Colon (tissue), 2 donors: ENCODE data around the gene IFT57.
"Not testable (repeated sequence)": the region's sequence is repeated elsewhere in the genome, so short reads cannot be mapped to it uniquely, and the experiment has no call there.

Experiments used
- FAIRE-seq: peaks from 2 replicates; lab custom pipeline; 2012; peaks lifted over from hg19 to GRCh38; lab: Jason Lieb, UNC
- donor health status: control.
- donor health status: control.

The IFT57 gene

GRCh38 chr3:108221911-108222852 lies at the start of gene IFT57:
IFT57 (minus strand) TSS chr3:108222424; CDS start chr3:108222322, 102 bp downstream.
- no peak for FAIRE-seq

- no peak for FAIRE-seq
Observed at GRCh38 chr3:108271626-108272025, 49.4 kb upstream of the IFT57 start.

GRCh38 chr3:108268235-108268634 lies 46.0 kb upstream of the IFT57 start:
- not testable (repeated sequence) for FAIRE-seq

- FAIRE-seq = peak; percentile 33
Observed at GRCh38 chr3:108264534-108265298, 42.5 kb upstream of the IFT57 start.

GRCh38 chr3:108255131-108255530 lies 32.9 kb upstream of the IFT57 start:
- FAIRE-seq = no peak

GRCh38 chr3:108251844-108252243 lies 29.6 kb upstream of the IFT57 start:
- FAIRE-seq = no peak

- no peak for FAIRE-seq
Observed at GRCh38 chr3:108251265-108251664, 29.0 kb upstream of the IFT57 start.

- FAIRE-seq = no peak
Observed at GRCh38 chr3:108250626-108251025, 28.4 kb upstream of the IFT57 start.

- FAIRE-seq = no peak
Observed at GRCh38 chr3:108243243-108243642, 21.0 kb upstream of the IFT57 start.

- no peak for FAIRE-seq
Observed at GRCh38 chr3:108242776-108243175, 20.6 kb upstream of the IFT57 start.

- no peak for FAIRE-seq
Observed at GRCh38 chr3:108241721-108242120, 19.5 kb upstream of the IFT57 start.

- no peak for FAIRE-seq
Observed at GRCh38 chr3:108241146-108241545, 18.9 kb upstream of the IFT57 start.

GRCh38 chr3:108239082-108239481 lies 16.9 kb upstream of the IFT57 start:
- FAIRE-seq = no peak

- no peak for FAIRE-seq
Observed at GRCh38 chr3:108235290-108235689, 13.1 kb upstream of the IFT57 start.

- FAIRE-seq = no peak
Observed at GRCh38 chr3:108234387-108234957, 12.2 kb upstream of the IFT57 start.

GRCh38 chr3:108228286-108228685 lies 6.1 kb upstream of the IFT57 start:
- FAIRE-seq = no peak

- FAIRE-seq = no peak
Observed at GRCh38 chr3:108227131-108227530, 4.9 kb upstream of the IFT57 start.

- no peak for FAIRE-seq
Observed at GRCh38 chr3:108225221-108225620, 3.0 kb upstream of the IFT57 start.

- FAIRE-seq = no peak
Observed at GRCh38 chr3:108223928-108224327, 1.7 kb upstream of the IFT57 start.

- FAIRE-seq = no peak
Observed at GRCh38 chr3:108222853-108223565, 785 bp upstream of the IFT57 start.

- peak; percentile 18 for FAIRE-seq
Observed at GRCh38 chr3:108221393-108221792, 831 bp downstream of the IFT57 start.

- FAIRE-seq = no peak
Observed at GRCh38 chr3:108219336-108219735, 2.9 kb downstream of the IFT57 start.
